ENCODE data around the gene KRTAP4-12. TPM values are rescaled to one million over a fixed set of nuclear protein-coding genes. Genes with fewer than 3 reads are reported as not detected.
"Not testable (repeated sequence)": the region's sequence is repeated elsewhere in the genome, so short reads cannot be mapped to it uniquely, and the experiment has no call there.

Gene KRTAP4-12
- total RNA-seq, 4 donors from 2014 or later = not detected

- no peak for DNase-seq
- Histone ChIP-seq H3K9me3 (no peaks in the 10 kb centered on the region), H3K4me3 (no peak overlapping the region), H3K4me1 (no peaks in the 10 kb centered on the region), H3K36me3 (no peaks in the 10 kb centered on the region), H3K27ac (no peak overlapping the region), H3K27me3 (no peaks in the 10 kb centered on the region)
- TF ChIP-seq CTCF (IDR thresholded peaks at IDR 0.05) (no peak), POLR2A (IDR thresholded peaks at IDR 0.05) (no peak)
These were observed 27.9 kb downstream of the KRTAP4-12 start for GRCh38 chr17:41096055-41096454.

- H3K4me3 ChIP-seq, H3K36me3 ChIP-seq, H3K27me3 ChIP-seq, H3K9me3 ChIP-seq, H3K27ac ChIP-seq, H3K4me1 ChIP-seq, DNase-seq: not testable (repeated sequence)
These were observed 35.1 kb downstream of the KRTAP4-12 start for GRCh38 chr17:41088760-41089352.

- DNase-seq, H3K27me3 ChIP-seq, H3K9me3 ChIP-seq, H3K27ac ChIP-seq, H3K4me1 ChIP-seq, H3K36me3 ChIP-seq, H3K4me3 ChIP-seq: not testable (repeated sequence)
These were observed 39.7 kb downstream of the KRTAP4-12 start, which contains the start of gene KRTAP4-7 for GRCh38 chr17:41084100-41084856. TSS of gene KRTAP4-7 (plus strand) at chr17:41084150. CDS start at chr17:41084207, 57 bp downstream.

GRCh38 chr17:41083427-41083826 is 40.6 kb downstream of the KRTAP4-12 start:
- DNase-seq, H3K4me1 ChIP-seq, H3K27ac ChIP-seq, H3K36me3 ChIP-seq, H3K27me3 ChIP-seq, H3K9me3 ChIP-seq, H3K4me3 ChIP-seq: not testable (repeated sequence)

GRCh38 chr17:41082626-41083025 is 41.4 kb downstream of the KRTAP4-12 start:
- H3K4me3 ChIP-seq = no peak overlapping the region
- H3K27me3 ChIP-seq = no peaks in the 10 kb centered on the region
- TF ChIP-seq CTCF (IDR thresholded peaks at IDR 0.05) = no peak
- TF ChIP-seq POLR2A (IDR thresholded peaks at IDR 0.05) = no peak
- DNase-seq = no peak
- no peaks in the 10 kb centered on the region for H3K4me1 ChIP-seq
- H3K27ac ChIP-seq = no peak overlapping the region
- H3K9me3 ChIP-seq = no peaks in the 10 kb centered on the region
- no peaks in the 10 kb centered on the region for H3K36me3 ChIP-seq

- no peak for TF ChIP-seq CTCF (IDR thresholded peaks at IDR 0.05)
- no peak for TF ChIP-seq POLR2A (IDR thresholded peaks at IDR 0.05)
- Histone ChIP-seq H3K4me3 (no peak overlapping the region), H3K36me3 (no peaks in the 10 kb centered on the region), H3K4me1 (no peaks in the 10 kb centered on the region), H3K27ac (no peak overlapping the region), H3K27me3 (no peaks in the 10 kb centered on the region), H3K9me3 (no peaks in the 10 kb centered on the region)
- DNase-seq = no peak
These were observed 47.2 kb downstream of the KRTAP4-12 start for GRCh38 chr17:41076788-41077187.

GRCh38 chr17:41073676-41074075 is 50.3 kb downstream of the KRTAP4-12 start:
- no peak overlapping the region for H3K4me3 ChIP-seq
- H3K4me1 ChIP-seq = no peaks in the 10 kb centered on the region
- TF ChIP-seq CTCF (IDR thresholded peaks at IDR 0.05) (no peak), POLR2A (IDR thresholded peaks at IDR 0.05) (no peak)
- no peaks in the 10 kb centered on the region for H3K27me3 ChIP-seq
- H3K9me3 ChIP-seq = no peaks in the 10 kb centered on the region
- no peak overlapping the region for H3K27ac ChIP-seq
- H3K36me3 ChIP-seq = no peaks in the 10 kb centered on the region
- no peak for DNase-seq

Other genes with a start within 250 kb of the KRTAP4-12 start
- gene KRT20, start 238.9 kb downstream of the KRTAP4-12 start, total RNA-seq = 100 to 1,000 TPM; 111 to 978 (median 820) TPM
- gene KRT23, start 186.5 kb downstream of the KRTAP4-12 start, total RNA-seq = 1 to 10 TPM in 2 of 4 donors, not detected in 2; 1.1 to 2.5 TPM
- gene KRT39, start 157.2 kb downstream of the KRTAP4-12 start, total RNA-seq = not detected
- 1 to 10 TPM in 1 of 4 donors, under 1 TPM in 2, not detected in 1; 0.88 to 1.0 (median 0.94) TPM for gene KRT40, start 139.9 kb downstream of the KRTAP4-12 start, total RNA-seq
- gene KRTAP3-3, start 130.0 kb downstream of the KRTAP4-12 start, total RNA-seq = not detected
- gene KRTAP3-2, start 124.3 kb downstream of the KRTAP4-12 start, total RNA-seq = not detected
- not detected for gene KRTAP3-1, start 115.1 kb downstream of the KRTAP4-12 start, total RNA-seq
- gene KRTAP1-5, start 97.0 kb downstream of the KRTAP4-12 start, total RNA-seq = not detected
- not detected for gene KRTAP1-4, start 94.0 kb downstream of the KRTAP4-12 start, total RNA-seq
- not detected for gene KRTAP1-3, start 89.3 kb downstream of the KRTAP4-12 start, total RNA-seq
- gene KRTAP1-1, start 82.7 kb downstream of the KRTAP4-12 start, total RNA-seq = not detected
- not detected for gene KRTAP2-1, start 76.9 kb downstream of the KRTAP4-12 start, total RNA-seq
- gene KRTAP2-2, start 69.0 kb downstream of the KRTAP4-12 start, total RNA-seq = not detected
- gene KRTAP2-3, start 64.1 kb downstream of the KRTAP4-12 start, total RNA-seq = not detected
- gene KRTAP2-4, start 58.3 kb downstream of the KRTAP4-12 start, total RNA-seq = not detected
- gene KRTAP4-7, start 40.0 kb downstream of the KRTAP4-12 start, total RNA-seq = not detected
- not detected for gene KRTAP4-8, start 26.0 kb downstream of the KRTAP4-12 start, total RNA-seq
- gene KRTAP4-16, start 22.0 kb downstream of the KRTAP4-12 start, total RNA-seq = not detected
- gene KRTAP4-9, start 18.8 kb downstream of the KRTAP4-12 start, total RNA-seq = not detected
- gene KRTAP4-11, start 5.8 kb downstream of the KRTAP4-12 start, total RNA-seq = not detected
- gene KRTAP4-6, start 16.4 kb upstream of the KRTAP4-12 start, total RNA-seq = not detected
- gene KRTAP4-5, start 25.6 kb upstream of the KRTAP4-12 start, total RNA-seq = not detected
- not detected for gene KRTAP4-4, start 36.6 kb upstream of the KRTAP4-12 start, total RNA-seq
- not detected for gene KRTAP4-3, start 44.0 kb upstream of the KRTAP4-12 start, total RNA-seq
- not detected for gene KRTAP4-2, start 54.0 kb upstream of the KRTAP4-12 start, total RNA-seq
- gene KRTAP4-1, start 60.7 kb upstream of the KRTAP4-12 start, total RNA-seq = not detected
- not detected for gene KRTAP9-1, start 65.7 kb upstream of the KRTAP4-12 start, total RNA-seq
- not detected for gene KRTAP9-2, start 102.5 kb upstream of the KRTAP4-12 start, total RNA-seq
- gene KRTAP9-3, start 108.3 kb upstream of the KRTAP4-12 start, total RNA-seq = not detected
- not detected for gene KRTAP9-8, start 113.8 kb upstream of the KRTAP4-12 start, total RNA-seq
- gene KRTAP9-4, start 125.5 kb upstream of the KRTAP4-12 start, total RNA-seq = not detected
- gene KRTAP9-9, start 131.2 kb upstream of the KRTAP4-12 start, total RNA-seq = not detected
- not detected for gene KRTAP9-6, start 141.2 kb upstream of the KRTAP4-12 start, total RNA-seq
- gene KRTAP9-7, start 151.5 kb upstream of the KRTAP4-12 start, total RNA-seq = not detected
- not detected for gene KRTAP29-1, start 178.7 kb upstream of the KRTAP4-12 start, total RNA-seq
- gene KRTAP16-1, start 185.1 kb upstream of the KRTAP4-12 start, total RNA-seq = not detected
- gene KRTAP17-1, start 191.5 kb upstream of the KRTAP4-12 start, total RNA-seq = not detected
- gene KRT33A, start 226.6 kb upstream of the KRTAP4-12 start, total RNA-seq = not detected
- gene KRT33B, start 245.6 kb upstream of the KRTAP4-12 start, total RNA-seq = not detected